Measurements from ENCODE around the gene PSMC3.

Gene PSMC3

DNA sequence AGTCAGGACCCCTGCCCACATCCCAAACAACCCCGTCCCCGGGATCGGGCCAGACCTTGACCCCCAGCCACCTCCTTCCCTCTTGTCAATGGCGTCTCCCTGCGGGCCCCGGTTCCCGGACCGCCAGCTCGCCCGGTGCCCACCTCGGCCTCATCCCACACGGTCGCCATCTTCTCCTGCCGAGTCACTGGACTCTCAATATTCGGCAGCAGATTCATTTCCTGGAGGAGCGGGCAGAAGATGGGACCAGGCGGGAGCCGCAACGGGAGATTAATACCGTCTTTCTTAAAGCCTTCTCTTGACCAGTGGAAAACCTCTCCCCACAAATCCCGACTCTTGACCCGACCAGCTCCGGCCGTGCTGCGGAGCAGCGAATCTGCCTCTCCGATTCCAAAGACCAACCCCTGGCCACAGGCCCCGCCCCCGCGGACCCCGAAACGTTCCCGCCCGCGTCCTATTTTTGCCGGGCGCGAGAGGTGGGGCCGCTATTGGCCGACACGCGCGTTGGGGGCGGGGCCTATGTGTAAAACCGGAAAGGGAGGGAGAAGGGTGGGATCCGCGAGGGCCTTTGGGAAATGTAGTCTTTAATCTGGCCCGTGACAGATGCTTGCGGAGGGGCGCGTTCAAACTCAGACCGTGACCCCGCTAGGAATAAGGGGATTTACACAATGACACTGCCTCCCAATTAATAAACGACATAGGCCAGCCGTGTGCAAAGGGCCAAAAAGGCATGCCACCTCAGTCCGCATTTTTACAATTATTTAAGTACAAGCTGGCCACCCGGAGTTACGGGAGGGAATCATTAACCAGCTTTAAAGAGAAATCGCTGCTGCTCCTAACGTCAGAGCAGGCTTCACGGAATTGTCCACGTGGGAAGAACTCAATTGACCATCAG lies at the start of gene PSMC3:
Gene PSMC3, minus strand, starts transcription at position 378 of the 895 bp plus-strand sequence. Its CDS starts 160 bp downstream, at position 218.
- peak; percentile 95 for DNase-seq (ENCODE audit: low read depth)

DNA sequence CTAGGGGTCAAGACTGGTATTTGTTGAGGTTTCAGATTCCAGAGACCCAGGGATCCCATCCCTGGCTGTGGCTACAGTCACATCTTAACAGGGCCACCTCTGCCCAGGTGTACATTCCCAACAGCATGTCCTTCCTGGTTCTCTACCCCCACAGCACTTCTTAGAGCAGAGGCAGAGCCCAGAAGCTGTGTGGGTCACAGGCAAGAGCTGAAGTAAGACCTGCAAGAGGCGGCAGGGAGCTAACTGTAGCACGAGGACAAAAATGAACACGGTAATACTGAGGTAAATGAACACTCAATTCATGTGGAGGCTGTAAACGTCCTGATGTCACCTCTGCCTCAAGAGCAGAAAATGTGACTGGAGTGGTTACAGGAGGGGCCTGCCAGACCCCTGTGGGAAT lies 44.4 kb upstream of the PSMC3 start:
- DNase-seq (ENCODE audit: low read depth): no peak

DNA sequence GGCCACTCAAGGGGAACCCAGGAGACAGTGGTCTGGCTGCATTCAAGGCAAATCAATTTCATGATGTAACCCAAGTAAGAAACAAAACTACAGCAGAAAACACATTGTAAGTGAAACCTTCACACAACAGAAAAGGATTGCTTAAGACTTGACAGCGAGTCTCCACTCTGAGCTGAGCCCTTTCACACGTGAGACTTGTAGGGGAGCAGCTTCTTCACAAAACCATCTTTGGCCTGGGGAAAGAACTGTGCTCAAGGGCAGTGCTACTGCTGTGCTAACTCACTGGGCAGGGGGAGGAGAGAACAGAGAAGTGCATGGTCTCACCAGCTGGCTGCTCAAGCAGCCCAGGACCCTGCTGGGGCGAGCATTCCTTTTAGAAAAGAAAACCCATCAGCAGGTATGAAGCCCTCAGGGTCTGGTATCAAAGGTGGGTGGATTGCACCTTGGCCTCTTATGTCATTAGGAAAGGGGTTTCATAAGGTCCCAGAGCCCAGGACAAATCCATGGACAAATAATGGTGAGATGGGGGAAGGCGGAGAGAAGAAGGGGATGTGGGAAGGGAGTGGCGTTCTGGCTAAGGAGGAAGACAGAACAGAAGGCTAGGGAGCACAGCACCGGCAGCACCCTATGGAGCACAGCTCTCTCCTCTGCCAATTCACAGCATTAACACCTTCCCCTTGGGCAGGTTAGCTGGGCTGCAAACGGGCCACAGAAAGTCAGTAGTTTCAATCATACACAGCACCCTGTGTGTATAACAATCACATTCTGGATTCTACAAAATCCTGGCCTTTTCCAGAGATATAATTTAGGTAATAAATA lies 43.3 kb upstream of the PSMC3 start:
- DNase-seq (ENCODE audit: low read depth): peak; percentile 21

DNA sequence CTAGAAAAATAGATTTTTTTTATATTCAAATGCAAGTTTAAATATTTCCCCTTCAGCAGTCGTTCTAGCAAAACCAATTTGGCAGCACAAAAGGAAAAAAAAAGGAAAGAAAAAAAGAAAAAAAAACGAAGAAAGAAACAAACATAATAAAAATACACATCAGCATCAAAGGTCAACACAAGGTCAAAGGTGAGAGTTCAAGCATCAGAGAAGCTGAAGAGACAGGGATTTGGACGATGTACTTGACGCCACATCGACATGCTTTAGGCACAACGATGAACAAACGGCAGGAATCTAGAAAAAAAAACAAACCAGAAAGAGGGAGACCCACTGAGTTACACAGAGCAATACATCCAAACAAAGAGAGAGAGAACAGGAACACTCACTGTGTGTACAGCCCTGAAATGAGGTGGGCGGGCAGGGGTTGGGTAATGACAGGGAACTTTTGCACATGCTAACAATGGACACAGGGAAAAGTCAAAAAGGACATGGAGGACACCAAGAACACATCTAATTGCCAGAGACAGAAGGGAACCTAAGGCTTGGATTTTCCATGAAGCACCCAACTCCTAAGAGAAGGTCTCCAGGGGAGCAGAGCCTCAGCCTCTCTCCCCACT lies 42.5 kb upstream of the PSMC3 start:
- DNase-seq (ENCODE audit: low read depth): no peak

DNA sequence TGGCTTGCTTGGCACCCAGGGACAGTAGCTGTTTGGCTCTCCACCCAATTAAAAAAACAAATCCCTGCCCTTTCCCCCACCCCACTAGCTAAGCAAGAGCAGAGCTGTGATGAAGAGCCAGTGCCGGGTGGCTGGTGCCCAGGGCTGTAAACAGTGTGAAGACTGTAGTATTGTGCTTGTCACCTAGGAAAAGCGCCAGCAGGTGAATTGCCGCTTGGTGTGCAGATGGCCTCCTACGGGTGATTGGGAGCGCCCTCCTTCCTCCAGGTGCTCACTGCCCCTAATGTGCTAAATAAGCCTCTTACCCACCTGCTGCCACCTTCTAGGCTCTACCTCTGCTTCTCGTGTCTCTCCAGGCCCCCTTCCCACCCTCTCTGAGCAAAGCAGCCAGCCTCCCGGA lies 41.1 kb upstream of the PSMC3 start:
- DNase-seq (ENCODE audit: low read depth): no peak

DNA sequence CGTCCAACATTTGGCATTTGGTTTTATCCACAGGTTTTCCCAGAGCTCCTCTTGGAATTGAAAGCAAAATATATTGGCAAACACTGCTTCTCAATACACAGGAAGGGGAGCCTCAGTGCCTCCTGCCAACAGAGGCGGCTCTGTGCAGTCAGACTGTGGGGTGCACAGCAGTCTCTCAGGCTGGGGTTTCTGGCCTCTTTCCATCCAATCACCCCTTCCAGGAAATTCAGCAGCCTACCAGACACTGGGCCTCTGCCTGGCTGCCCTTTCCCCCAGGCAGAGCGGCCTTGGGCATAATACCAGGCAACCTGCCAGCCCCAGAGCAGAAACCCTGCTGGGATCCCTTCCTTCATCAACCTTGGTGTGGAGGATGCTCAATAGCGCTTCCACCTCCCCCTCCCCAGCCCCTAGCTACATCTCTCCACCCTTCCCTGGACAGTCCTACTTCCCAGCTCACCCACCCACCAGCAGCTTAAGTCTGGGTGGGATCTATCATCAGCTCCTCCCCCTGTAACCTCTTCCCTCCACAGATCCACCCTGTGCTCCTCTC lies 40.5 kb upstream of the PSMC3 start:
- peak; percentile 21 for DNase-seq (ENCODE audit: low read depth)

DNA sequence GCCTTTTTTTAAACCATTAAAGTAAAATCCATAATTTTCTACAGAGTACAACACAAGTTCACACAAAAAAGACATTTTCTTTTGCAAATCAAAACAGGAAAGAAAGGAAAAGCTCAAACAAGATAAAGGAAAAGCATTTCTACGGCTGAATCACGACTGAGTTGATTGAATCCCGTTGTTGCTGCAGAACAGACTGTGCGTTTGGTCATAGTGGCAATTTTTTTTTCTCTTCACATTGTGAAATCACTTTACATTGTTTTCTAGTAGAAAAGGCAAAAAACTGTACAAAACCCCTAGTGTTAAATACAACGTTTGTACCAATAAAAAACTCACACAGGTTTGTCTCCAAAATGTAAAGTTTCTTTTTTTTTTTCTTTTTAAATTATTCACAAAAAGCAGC lies 40.0 kb upstream of the PSMC3 start:
- peak; percentile 20 for DNase-seq (ENCODE audit: low read depth)

DNA sequence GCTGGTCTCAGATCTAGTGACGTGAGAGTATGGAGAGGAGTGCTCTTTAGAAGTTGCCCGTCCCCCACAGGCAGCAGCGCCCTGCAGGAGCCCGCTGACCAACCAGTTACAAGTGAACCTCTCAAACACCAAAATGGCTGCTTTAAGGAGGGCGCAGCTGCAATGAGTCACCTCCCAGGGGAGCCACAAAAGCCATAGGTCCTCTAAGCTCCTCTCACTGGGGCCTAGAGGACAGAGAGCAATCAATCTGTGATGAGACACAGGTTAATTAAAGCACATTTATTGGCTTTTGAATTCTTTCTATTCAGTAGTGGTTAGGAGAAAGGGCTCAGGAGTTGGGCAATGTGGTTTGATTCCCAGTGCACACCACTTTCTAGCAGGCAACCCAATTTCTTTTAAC lies 38.2 kb upstream of the PSMC3 start:
- peak; percentile 20 for DNase-seq (ENCODE audit: low read depth)

DNA sequence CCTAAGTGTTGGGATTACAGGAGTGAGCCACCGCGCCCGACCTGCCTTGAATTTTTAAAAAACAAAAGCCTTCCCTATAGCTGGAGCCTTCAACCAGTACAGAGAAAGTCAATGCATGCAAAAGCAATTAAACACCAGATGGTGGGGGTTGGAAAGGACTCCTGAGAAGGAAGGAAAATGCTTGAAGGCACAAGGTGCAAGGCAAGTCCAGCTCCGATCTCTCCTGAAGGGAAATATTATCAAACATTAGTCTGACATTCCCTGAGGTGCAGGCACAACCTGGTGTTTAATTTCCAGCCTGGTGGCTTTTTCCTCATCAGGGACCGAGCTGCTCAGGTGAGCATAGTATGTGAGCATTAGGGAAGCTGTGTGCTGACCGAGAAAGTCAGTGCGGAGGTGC lies 35.6 kb upstream of the PSMC3 start:
- DNase-seq (ENCODE audit: low read depth): no peak

DNA sequence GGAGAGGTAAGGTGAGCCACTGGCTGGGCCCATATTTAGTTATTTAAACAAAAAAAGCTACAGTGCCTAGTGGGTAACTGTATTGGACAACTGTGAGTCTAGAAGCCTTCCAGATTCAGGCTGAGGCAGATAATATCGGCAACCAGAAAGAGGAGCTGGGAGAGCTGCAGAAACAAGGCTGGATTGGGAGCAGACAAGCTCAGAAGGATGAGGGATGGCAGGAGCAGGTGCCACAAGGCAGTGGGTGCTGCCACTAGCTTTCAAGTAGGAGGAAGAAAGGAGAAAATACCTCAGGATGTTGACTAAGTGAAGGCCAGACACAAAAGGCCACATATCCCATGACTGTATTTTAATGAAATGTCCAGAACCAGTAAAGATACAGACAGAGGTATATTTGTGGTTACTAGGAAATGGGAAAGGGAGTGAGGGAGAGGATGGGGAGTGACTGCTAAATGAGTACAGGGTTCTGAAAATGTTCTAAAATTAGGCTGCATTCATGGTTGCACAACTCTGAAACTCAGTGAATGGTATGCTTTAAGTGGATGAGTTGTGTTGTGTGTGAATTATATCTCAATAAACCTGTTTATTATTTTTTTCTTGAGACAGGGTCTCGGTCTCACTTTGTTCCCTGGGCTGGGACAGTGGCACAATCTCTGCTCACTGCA lies 34.5 kb upstream of the PSMC3 start:
- no peak for DNase-seq (ENCODE audit: low read depth)

DNA sequence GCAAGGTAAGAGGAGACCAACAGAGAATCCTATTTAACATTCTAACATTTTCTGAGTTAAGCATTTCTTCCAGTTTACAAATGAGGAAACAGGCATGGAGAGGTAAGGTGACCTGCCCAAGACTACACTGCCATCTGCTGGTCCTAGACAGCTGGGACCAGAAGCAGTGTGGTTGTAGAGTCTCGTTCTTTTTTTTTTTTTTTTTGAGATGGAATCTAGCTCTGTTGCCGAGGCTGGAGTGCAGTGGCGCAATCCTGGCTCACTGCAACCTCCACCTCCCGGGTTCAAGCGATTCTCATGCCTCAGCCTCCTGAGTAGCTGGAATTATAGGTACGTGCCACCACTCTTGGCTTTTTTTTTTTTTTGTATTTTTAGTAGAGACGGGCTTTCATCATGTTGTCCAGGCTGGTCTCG lies 28.0 kb upstream of the PSMC3 start:
- peak; percentile 75 for DNase-seq (ENCODE audit: low read depth)

DNA sequence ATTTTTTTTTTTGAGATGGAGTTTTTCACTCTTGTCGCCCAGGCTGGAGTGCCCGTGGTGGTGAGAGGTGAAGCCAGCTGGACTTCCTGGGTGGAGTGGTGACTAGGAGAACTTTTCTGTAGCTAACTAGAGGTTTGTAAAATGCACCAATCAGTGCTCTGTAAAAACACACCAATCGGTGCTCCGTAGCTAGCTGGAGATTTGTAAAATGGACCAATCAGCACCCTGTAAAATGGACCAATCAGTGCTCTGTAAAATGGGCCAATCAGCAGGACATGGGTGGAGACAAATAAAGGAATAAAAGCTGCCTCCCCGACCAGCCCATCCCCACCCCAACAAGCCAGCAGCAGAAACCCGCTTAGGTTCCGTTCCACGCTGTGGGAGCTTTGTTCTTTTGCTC lies 27.1 kb upstream of the PSMC3 start:
- DNase-seq (ENCODE audit: low read depth): no peak

DNA sequence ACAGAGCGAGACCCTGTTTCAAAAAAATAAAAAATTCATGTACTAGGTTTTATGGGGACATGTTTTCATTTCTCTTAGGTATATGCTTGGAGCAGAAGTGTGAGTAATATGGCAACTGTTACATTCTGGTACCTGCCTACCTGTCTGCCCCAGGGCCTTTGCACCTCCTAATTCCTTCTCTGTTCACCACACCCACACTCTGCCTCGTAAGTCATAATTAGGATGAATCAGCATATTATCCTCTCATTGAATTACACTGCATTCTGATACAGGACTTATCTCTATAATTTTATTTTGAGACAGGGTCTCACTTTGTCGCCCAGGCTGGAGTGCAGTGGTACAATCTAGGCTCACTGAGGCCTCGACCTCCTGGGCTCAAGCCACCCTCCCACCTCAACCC lies 25.8 kb upstream of the PSMC3 start:
- DNase-seq (ENCODE audit: low read depth): no peak

DNA sequence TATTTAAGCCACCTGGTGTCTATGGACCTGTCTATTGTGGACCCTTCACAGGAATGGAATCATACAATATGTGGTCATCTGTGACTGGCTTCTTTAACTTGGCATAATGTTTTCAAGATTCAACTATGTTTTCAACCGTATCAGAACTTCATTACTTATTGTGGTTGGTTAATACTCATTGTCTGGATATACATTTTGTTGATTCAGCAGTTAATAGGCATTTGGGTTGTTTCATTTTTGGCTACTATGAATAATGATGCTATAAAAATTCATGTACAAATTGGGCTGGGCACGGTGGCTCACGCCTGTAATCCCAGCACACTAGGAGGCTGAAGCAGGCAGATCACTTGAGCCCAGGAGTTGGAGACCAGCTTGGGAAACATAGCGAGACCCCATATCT lies 25.2 kb upstream of the PSMC3 start:
- DNase-seq (ENCODE audit: low read depth): no peak

DNA sequence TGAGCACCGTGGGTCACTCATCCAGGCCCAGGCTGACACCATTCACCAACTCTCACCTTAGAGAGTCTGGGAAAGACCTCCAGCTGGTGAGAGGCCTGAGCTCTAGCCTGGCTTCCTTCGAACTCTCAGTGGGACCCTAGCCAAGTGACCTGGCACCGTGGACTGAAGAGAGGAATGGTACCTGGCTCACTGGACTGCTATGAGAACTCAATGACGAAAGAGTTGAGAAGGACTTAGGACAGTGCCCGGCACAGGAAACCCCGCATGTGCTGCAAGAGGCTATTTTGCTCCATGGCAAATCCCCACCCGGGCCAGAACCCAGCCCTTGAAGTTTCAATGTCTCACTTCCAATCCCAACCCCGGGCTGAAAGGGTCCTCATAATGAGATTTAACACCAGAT lies 23.3 kb upstream of the PSMC3 start:
- DNase-seq (ENCODE audit: low read depth): no peak

DNA sequence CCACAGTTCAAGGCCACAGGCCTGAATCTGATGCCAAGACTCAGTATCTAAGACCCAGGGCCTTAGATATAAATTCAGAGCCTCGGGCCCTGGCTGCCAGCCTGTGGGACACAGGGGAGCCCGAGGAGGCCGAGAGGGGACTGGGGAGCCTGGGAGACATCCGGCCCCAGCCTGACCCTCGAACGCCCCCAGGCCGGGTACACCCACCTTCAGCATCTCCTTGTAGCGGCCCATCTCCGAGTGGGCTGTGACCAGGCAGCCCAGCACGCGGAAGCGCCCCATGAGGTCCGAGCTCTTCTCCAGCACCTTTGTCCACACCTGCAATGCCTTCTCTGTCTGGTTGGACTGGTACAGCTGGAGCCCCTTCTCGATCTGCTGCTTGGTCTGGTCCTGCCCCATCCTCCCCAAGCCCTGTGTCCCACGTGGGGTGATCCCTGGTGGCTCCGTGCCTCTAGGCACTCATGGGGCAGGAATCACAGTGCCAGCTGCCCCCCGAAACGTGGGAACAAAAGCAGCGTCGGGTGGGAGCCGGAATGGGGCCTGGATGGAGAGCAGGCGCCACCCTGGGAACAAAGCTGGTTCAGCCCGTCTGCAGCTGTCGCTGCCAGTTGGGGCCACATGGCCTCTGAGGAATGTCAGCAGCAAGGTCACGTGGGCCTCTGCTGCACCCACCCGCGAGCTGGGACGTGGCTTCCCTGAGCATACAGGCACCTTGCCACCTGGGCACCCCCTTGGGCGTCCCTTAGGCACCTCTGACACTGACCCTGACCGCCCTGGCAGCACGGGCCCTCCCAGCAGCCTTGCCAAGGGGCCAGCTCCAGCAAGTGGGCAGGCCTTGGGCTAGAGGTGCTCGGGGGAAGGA lies 22.6 kb upstream of the PSMC3 start, which contains the start of gene RAPSN:
Gene RAPSN, minus strand, starts transcription at position 571 of the 862 bp plus-strand sequence. Its CDS starts 172 bp downstream, at position 399.
- no peak for DNase-seq (ENCODE audit: low read depth)

DNA sequence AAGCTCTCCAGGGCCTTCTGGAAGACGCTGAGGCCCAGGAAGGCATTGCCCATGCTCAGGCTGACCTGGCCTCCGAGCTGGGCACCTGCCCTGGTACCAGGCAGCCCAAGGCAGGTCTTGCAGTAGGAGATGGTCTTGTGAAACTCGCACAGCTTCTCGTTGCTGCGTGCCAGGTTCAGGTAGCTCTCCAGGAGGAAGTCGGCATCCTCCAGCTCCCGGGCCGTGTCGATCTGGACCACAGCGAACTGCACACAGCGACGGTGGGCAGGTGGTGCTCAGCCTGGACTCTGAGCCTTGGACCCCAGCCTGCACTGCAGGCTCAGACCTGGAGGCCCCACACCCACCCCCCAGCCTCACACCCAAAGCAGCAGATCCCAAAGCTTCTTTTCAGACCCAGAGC lies 21.7 kb upstream of the PSMC3 start:
- no peak for DNase-seq (ENCODE audit: low read depth)

DNA sequence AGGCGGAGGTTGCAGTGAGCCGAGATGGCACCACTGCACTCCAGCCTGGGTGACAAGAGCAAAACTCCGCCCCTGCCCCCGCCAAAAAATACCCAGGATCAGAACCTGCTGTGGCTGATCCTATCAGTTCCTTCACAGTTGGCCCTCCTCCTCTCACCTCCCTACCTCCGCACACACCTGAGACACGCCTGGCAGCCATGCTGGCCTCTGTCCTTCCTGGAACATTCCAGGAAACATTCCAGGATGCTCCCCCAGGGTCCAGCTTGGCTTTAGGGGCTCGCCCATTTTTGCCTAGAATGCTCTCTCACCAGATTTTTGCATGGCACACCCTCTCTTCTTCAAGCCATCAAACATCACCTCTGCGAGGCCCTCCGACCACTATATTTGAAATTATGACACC lies 20.6 kb upstream of the PSMC3 start:
- no peak for DNase-seq (ENCODE audit: low read depth)

DNA sequence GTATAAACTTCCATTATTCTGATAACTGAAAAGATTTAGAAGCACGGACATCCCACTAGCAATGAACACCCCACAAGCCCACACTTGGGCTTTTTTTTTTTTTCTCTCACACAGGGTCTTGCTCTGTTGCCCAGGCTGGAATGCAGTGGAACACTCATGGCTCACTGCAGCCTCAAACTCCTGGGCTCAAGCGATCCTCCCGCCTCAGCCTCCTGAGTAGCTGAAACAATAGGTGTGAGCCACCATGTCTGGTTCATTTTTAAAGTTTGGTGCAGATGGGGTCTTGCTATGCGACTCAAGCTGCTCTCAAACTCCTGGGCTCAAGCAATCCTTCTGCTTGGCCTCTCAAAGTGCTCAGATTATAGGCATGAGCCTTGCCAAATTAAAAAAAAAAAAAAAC lies 19.6 kb upstream of the PSMC3 start:
- no peak for DNase-seq (ENCODE audit: low read depth)

DNA sequence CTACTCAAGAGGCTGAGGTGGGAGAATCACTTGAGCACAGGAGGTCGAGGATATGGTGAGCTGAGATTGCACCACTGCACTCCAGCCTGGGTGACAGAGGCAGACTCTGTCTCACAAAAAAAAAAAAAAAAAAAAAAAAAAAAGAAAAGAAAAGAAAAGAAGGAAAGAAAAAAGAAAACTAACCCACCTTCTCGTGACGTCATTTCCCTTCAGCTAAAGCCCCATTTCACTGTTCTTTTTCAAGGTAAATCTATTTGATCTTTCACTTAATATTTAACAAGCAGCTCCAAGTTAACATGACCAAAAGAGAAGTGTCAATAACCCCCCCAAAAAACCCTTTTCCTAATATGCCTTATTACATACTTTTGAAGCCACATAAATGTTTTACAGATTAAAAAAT lies 17.6 kb upstream of the PSMC3 start:
- no peak for DNase-seq (ENCODE audit: low read depth)

Data from stromal cell of bone marrow (primary cell).